Esophagus squamous epithelium (tissue), 5 donors: ENCODE data around the gene HYDIN. TPM values are rescaled to one million over a fixed set of nuclear protein-coding genes. Genes with fewer than 3 reads are reported as not detected.

Experiments used
- DNase-seq: peaks from one replicate; lab custom pipeline; 2025; lab: John Stamatoyannopoulos, UW
- H3K27ac ChIP-seq, 4 donors: fragments of 200-600 bp; sonication (generic); one replicate each; pipeline ENCODE4 v1.5.1; 2016 to 2019; ENCODE audit warnings: mild to moderate bottlenecking in 1 of 4
- H3K27me3 ChIP-seq, 4 donors: fragments of 200-600 bp; sonication (generic); 1 replicate in 3 of 4; 2 replicates in 1 of 4; pipeline versions ENCODE4 v1.5.1 to v1.6.0; 2017 to 2021; ENCODE audit warnings: antibody characterized with exemption in 1 of 4
- H3K36me3 ChIP-seq, 3 donors: fragments of 200-600 bp; sonication (generic); one replicate each; pipeline ENCODE4 v1.5.1; 2016 to 2019
- H3K4me1 ChIP-seq, 3 donors: fragments of 200-600 bp; sonication (generic); one replicate each; pipeline ENCODE4 v1.5.1; 2017 to 2019
- H3K4me3 ChIP-seq, 4 donors: fragments of 200-600 bp; sonication (generic); 1 replicate in 3 of 4; 2 replicates in 1 of 4; pipeline ENCODE4 v1.5.1; 2016 to 2019; ENCODE audit warnings: mild to moderate bottlenecking in 2 of 4, moderate library complexity in 1 of 4
- H3K9me3 ChIP-seq, 3 donors: fragments of 200-600 bp; sonication (generic); one replicate each; pipeline ENCODE4 v1.5.1; 2016 to 2019
- CTCF ChIP-seq, 6 experiments: fragments of 450-650 bp in 4 of 6; fragments of 200-600 bp in 2 of 6; sonication (generic) in 2 of 6; IDR thresholded peaks; one replicate each; pipeline ENCODE4 v1.5.1; 2016 to 2019; ENCODE audit warnings: antibody characterized with exemption in 6 of 6, mild to moderate bottlenecking in 4 of 6, moderate library complexity in 4 of 6
- POLR2A ChIP-seq, 4 donors: fragments of 450-650 bp; IDR thresholded peaks; one replicate each; pipeline ENCODE4 v1.6.1; 2017; ENCODE audit warnings: antibody characterized with exemption in 4 of 4, mild to moderate bottlenecking in 4 of 4, moderate library complexity in 3 of 4
- WGBS, 2 donors: methylation state at CpG; one replicate each; pipeline ENCODE4 v1.1.5; 2018; 5-methylcytosine and 5-hydroxymethylcytosine counted together
- intact Hi-C: fragments of 100-400 bp; cut with DNase I; formaldehyde crosslinking; loops from one replicate; pipeline ENCODE4 v1.15.0; 2022
- total RNA-seq, 4 donors: library from RNA; depleted of rRNA; stranded (reverse); fragments of >200 nt; gene quantifications; one replicate each; pipeline ENCODE4 v1.1.0, GENCODE V29; 2016
- donor health status: DM: yes; HTN: yes; CAD: no.

Gene HYDIN
- total RNA-seq, 4 donors from 2014 or later = 0.23 to 2.4 (median 0.38) TPM; not detected in 1

GRCh38 chr16:70795296-70795912 is 435.1 kb downstream of the HYDIN start:
- intact Hi-C loops = no loop called here
- TF ChIP-seq CTCF (IDR thresholded peaks at IDR 0.05) = no peak
- TF ChIP-seq POLR2A (IDR thresholded peaks at IDR 0.05) = no peak
- 90 to 91% methylated on average over 10 to 12 of the region's 12 CpGs for WGBS, 2 donors

GRCh38 chr16:70793851-70794502 is 436.5 kb downstream of the HYDIN start:
- no peak for DNase-seq
- Histone ChIP-seq H3K4me3 (no peak overlapping the region), H3K27me3 (no peaks in the 10 kb centered on the region), H3K4me1 (peaks cover 0 to 17% (median 0%) of the 10 kb centered on the region in 3 donors), H3K9me3 (no peaks in the 10 kb centered on the region), H3K27ac (no peak overlapping the region), H3K36me3 (peaks cover 0 to 20% (median 0%) of the 10 kb centered on the region in 3 donors)
- 89 to 92% methylated on average over 8 of the region's 8 CpGs for WGBS, 2 donors
- TF ChIP-seq POLR2A (IDR thresholded peaks at IDR 0.05) (no peak), CTCF (IDR thresholded peaks at IDR 0.05) (no peak)
- intact Hi-C loops = no loop called here

More at GRCh38 chr16:70795296-70795912, 435.1 kb downstream of the HYDIN start:
- no peak for DNase-seq
- no peak overlapping the region for H3K4me3 ChIP-seq
- H3K9me3 ChIP-seq = no peaks in the 10 kb centered on the region
- no peaks in the 10 kb centered on the region for H3K27me3 ChIP-seq
- no peak overlapping the region for H3K27ac ChIP-seq
- H3K4me1 ChIP-seq = peaks cover 7 to 26% (median 13%) of the 10 kb centered on the region in 3 donors
- peaks cover 0 to 20% (median 0%) of the 10 kb centered on the region in 3 donors for H3K36me3 ChIP-seq

GRCh38 chr16:70790815-70791214 is 439.7 kb downstream of the HYDIN start:
- Histone ChIP-seq H3K4me3 (no peak overlapping the region), H3K4me1 (peaks cover 0 to 12% (median 0%) of the 10 kb centered on the region in 3 donors), H3K9me3 (no peaks in the 10 kb centered on the region), H3K36me3 (peaks cover 0 to 28% (median 2%) of the 10 kb centered on the region in 3 donors), H3K27ac (no peak overlapping the region), H3K27me3 (no peaks in the 10 kb centered on the region)
- intact Hi-C loops = no loop called here
- TF ChIP-seq POLR2A (IDR thresholded peaks at IDR 0.05) (no peak), CTCF (IDR thresholded peaks at IDR 0.05) (no peak)
- WGBS, 2 donors = 81 to 86% methylated on average over 3 to 7 of the region's 8 CpGs
- DNase-seq = no peak

GRCh38 chr16:70789595-70790447 is 440.7 kb downstream of the HYDIN start:
- Histone ChIP-seq H3K4me1 (peaks cover 0 to 12% (median 0%) of the 10 kb centered on the region in 3 donors), H3K36me3 (peaks cover 5 to 38% (median 12%) of the 10 kb centered on the region in 3 donors), H3K4me3 (no peak overlapping the region), H3K9me3 (no peaks in the 10 kb centered on the region), H3K27me3 (no peaks in the 10 kb centered on the region), H3K27ac (no peak overlapping the region)
- intact Hi-C loops = no loop called here
- DNase-seq = no peak
- 80 to 81% methylated on average over 7 to 13 of the region's 16 CpGs for WGBS, 2 donors
- TF ChIP-seq POLR2A (IDR thresholded peaks at IDR 0.05) = no peak
- TF ChIP-seq CTCF (IDR thresholded peaks at IDR 0.05) = no peak
